Amygdala (tissue), 56 donors: ENCODE results near the gene CRAMP1.

Source experiments
- DNase-seq, 56 donors: peaks; one replicate each; lab custom pipeline; 2025; lab: John Stamatoyannopoulos, UW

Gene CRAMP1

DNA sequence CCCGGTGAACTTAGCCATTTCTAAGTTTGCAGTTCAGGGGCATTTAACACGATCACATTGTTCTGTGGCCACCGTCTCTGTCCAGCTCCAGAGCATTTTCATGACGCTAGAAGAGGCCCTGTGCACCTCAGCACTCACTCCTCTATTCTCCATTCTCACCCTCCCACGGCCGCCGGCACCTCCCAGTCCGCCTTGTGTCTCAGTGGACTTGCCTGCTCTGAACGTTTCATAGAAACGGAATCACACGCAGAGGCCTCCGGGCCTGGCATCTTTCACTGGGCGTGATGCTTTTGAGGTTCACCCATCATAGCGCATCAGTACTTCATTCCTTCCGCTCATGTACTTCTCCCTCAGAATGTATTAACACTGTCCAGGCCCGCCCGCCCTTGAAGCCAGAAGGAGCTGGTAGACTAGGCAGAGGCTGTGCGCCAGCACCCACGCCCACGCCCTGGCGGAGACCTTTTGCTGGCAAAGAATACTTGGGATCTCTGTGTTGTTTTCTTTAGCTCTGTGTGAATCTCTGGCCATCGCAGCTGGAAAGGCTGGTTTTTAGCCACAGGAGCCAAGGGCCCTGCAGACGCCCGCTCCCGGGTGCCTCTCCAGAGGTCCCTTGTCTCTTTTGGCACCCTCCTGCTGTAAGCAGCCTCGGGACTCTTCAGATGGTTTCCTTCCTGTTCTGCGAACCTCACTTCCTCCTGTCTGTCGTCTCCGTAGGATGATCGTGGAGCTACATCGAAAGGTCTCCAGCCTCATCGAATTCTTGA is 42.5 kb downstream of the CRAMP1 start:
- DNase-seq, result no peak

DNA sequence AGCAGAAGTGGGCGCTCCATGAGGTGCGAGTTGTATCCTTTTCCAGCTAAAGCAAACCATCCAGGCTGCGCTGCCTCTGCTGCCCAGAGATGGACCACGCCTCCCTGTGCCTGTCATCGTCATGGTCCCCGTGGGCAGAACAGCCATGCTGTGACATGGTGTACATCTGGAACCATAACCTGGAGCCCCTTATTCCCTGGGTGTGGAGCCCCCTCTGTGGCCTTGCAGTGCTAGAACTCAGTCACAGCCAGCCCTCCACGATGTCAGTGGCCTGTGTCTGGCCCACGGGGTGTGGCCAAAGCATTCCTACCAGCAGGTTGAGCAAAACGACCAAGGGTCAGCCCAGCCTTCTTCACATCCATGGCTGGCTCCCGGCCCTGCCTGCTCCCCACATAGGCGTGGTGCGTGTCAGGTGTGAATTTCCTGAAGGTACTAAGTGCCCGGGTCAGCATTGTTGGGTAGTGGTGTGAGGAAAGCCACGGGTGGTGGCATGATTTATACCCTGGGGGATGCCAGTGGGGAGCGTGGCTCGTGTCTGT is 43.2 kb downstream of the CRAMP1 start:
- no peak for DNase-seq

DNA sequence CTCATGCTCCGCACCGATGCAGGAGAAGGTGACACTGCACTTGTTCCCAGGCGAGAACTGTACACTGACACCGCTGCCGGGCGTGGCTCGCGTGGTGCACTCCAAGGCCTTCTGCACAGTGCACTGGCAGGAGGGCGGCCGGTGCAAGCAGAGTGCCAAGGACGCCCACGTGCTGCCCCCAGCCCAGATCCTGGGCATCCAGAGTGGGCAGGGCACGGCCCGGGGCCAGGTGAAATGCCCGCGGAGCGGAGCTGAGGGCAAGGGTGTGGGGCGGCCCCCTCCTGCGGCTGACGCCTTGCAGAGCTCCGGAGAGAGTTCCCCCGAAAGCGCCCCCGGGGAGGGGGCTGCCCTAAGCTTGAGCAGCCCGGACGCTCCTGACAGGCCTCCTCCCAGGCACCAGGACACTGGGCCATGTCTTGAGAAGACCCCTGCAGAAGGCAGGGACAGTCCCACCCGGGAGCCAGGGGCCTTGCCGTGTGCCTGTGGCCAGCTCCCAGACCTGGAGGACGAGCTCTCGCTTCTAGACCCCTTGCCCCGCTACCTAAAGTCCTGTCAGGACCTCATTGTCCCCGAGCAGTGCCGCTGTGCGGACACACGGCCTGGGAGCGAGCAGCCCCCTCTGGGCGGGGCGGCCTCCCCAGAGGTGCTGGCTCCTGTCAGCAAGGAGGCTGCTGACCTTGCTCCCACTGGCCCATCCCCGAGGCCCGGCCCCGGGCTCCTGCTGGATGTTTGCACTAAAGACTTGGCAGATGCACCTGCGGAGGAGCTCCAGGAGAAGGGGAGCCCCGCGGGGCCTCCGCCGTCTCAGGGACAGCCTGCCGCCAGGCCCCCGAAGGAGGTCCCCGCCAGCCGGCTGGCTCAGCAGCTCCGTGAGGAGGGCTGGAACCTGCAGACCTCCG is 44.0 kb downstream of the CRAMP1 start:
- DNase-seq, result no peak

DNA sequence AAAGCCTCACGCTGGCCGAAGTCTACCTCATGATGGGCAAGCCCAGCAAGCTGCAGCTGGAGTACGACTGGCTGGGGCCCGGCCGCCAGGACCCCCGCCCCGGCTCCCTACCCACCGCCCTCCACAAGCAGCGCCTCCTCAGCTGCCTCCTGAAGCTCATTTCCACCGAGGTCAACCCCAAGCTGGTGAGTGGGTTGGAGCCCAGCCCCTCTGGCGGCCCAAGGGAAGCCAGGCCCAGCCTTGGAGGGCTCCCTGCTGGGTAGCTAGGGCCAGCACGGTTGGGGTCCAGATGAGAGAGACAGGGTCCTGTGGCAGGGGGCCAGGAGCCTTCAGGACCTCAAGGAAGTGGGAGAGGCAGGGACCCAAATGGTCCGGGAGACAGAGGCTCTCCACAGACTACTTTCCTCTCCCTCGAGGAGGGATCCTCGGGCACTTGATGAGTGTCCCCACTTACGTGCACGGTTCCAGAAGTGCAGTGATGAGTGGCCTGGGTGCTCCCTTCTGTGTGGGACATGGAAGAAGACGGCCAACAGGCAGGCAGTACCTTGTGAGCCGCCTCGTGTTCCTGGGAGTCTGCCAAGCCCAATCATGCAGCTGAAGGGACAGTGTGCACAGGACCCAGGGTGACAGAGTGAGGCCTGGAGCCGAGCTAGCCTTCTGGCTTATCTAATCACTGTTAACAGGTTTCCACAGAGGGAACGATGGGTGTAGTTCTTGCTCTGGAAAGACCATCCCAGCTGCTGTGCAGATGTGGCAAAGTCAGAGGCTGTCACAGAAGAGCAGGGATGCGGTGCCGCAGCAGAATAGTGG is 44.9 kb downstream of the CRAMP1 start:
- DNase-seq, result no peak

DNA sequence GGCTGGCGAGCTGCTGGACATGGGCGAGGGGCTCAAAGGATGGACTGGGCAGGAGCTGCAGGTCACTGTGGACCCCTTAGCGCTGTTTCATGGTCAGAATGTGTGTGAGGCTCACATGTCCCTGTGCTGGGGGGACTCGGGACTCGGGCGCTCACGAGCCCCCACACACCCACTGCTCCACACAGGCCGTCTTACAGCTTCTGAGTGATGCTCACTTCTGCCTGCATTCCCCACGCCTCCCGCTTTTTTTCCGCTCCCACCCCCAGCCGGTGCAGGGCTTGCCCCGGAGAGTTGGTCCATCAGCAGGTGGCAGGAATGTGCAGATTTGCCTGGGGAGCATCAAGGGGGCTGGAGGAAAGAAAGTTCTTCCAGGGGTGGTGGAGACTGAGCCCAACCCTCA is 45.7 kb downstream of the CRAMP1 start:
- DNase-seq, result no peak

DNA sequence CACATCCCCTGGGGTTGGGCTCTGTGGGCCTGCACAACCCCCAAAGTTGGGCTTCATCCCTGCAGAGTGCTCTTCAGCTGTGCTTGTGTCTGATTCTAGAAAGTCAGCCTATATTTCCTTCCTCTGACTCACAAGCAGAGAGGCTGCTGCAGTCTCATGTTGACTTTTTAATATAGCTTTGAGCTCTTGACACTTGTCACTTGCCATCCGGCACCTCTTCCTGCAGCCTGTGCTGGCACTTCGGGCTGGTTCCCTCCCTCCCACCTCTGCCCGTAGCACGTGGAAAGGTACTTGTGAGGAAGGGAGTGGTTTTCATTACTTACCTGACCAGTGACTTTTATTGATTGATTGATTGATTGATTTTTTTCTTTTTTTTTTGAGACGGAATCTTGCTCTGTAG is 46.9 kb downstream of the CRAMP1 start:
- DNase-seq, result no peak

DNA sequence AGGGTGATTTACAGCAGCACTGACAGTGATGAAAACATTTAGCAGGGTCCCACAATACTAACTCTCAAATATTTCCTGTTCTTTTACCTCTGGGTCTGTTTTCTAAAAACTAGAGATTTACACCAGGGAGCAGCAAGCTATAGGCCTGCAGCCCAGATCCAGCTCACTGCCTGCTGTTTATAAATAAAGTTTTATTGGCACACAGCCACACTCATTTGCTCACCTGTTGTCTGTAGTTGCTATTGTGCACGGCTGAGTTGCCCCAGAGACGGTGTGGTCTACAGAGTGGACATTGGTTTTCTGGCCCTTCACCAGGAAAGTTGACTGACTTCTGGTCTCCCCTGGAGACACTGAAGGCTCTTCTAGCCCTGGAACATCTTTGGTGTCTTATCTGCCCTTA is 49.7 kb downstream of the CRAMP1 start:
- no peak for DNase-seq

DNA sequence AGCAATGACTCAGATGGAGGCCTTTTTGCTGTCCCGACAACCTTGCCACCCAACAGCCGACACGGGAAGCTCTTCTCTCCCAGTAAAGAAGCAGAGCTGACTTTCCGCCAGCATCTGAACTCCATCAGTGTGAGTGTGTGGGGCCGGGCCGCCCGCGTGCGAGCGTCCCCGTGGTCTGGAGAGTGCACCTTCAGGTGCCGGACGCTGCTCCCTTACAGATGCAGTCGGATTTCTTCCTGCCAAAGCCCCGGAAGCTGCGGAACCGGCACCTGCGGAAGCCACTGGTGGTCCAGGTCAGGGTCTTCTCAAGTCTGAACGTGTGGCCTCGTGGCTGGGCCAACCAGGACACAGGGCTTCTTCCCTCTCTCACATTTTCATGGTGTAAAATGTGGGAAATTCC is 50.4 kb downstream of the CRAMP1 start:
- DNase-seq, result no peak

DNA sequence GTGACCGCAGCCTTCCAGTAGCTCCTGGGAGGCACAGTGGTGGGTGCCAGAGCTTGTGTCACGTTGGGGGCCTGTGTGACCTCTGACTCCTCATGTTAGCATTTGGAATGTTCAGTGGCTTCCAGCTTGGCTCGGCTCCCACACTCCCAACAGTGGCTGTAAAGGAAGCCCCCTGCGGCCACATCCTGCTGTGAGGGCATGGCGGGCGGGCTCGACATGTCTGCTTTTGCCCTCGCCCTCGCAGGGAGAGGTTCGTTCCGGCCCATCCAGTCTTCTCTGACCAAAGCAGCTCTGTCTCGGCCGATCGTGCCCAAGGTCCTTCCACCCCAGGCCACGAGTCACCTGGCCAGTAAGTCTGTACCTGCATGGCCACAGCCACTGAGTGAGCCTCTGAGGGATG is 53.7 kb downstream of the CRAMP1 start:
- no peak for DNase-seq

DNA sequence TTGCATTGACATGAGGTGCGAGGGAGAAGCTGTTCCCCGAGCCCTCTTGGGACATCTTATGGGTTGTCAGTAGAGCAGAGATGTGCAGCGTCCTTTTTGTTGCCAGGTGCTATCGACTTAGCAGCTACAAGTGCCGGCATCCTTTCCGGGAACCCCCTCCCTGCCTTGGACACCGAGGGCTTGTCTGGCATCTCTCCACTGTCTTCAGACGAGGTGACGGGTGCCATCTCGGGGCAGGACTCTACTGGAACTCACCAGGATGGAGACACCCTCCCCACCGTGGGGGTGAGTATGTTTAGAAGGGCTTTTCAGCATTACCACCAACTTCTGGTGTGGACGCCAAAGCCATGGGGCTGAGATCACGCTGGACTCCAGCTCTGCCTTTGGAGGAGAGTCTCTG is 54.2 kb downstream of the CRAMP1 start:
- no peak for DNase-seq

DNA sequence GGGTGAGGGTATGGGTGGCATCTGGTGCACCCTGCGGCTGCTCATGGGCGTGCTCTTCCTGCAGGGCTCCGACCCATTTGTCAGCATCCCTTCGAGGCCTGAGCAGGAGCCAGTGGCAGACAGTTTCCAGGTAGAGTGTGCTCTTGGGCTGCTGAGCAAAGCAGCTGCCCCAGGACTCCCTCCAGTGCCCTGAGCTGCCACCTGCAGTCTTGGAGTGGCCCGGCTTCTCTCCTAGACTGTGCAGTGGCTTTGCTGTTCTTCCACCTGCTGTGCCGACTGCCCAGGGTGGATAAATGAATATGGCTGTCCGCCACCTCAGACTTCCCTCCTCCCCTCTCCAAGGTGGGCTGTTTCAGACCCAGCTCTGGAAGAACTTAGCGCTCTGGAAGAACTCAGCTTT is 55.1 kb downstream of the CRAMP1 start:
- DNase-seq, result no peak

DNA sequence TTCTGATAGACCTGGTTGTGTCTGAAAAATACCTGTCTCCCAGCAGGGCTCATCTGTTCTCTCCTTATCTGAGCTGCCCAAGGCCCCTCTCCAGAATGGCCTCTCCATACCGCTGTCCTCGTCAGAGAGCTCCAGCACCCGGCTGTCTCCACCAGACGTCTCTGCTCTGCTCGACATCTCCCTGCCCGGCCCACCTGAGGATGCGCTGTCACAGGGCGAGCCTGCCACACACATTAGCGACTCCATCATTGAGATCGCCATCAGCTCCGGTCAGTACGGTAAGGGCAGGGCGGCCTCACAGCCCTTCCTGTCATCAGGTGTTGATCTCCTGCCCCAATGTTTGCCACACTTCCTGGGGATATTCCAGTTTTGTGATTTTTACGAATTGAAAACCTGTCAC is 55.8 kb downstream of the CRAMP1 start:
- DNase-seq, result no peak

DNA sequence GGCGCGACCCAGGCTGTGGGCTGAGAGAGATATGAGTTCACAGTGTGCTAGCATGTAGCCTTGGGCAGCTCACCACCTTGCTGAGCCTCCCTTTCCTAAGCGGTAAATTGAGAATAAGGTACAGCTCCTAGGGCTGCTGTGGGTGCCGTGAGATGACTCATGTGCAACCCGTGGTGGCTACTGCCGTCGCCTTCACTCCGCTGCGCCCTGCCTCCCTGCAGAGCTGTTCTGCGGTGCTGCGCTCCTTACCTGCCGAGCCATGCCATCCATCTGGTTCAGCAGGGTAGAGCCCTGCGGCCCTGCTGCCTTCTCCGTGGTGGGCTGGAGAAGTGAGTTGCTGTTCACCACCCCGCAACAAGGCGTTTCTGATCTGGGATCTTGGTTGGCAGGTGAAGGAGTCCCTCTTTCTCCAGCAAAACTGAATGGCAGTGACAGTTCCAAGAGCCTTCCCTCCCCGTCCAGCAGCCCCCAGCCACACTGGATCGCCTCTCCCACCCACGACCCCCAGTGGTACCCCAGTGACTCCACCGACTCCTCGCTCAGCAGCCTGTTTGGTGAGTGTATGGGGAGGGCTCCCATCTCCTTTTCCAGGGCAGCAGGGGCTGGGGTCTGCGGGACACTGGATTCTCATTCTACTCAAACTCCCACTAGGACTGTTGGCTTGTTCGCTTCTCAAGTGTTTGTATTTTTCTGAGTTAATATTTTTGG is 56.6 kb downstream of the CRAMP1 start:
- no peak for DNase-seq

DNA sequence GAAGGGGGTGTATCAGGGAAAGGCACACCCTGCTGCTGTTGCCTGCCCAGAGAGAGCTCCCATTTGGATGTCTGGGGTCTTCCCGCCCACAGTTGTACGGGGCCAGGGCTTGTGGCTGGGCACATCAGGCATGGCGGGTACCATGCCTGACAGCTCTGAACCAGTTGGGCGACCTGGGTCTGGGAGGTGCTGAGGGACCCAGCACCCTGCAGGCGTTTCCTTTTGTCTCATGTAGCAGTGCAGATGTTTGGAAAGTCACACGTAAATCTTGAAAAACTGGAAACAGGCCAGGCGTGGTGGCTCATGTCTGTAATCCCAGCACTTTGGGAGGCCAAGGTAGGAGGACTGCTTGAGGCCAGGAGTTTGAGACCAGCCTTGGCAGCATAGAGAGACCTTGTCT is 57.5 kb downstream of the CRAMP1 start:
- no peak for DNase-seq

DNA sequence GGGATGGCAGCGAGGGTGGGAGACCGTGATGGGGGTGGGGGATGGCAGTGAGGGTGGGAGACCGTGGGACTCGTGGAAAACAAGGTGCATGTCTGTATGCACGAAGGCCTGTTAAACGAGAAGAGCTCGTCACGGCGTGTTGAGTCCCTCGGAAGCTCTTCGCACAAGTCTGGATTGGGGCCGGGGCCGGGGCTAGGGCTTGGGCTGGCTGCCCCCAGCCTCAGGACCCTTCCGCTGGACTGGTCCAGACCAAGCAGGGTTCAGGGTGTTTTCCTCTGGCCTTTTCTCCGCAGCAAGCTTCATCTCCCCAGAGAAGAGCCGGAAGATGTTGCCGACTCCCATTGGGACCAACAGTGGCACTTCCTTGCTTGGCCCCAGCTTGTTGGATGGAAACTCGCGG is 58.2 kb downstream of the CRAMP1 start:
- no peak for DNase-seq

DNA sequence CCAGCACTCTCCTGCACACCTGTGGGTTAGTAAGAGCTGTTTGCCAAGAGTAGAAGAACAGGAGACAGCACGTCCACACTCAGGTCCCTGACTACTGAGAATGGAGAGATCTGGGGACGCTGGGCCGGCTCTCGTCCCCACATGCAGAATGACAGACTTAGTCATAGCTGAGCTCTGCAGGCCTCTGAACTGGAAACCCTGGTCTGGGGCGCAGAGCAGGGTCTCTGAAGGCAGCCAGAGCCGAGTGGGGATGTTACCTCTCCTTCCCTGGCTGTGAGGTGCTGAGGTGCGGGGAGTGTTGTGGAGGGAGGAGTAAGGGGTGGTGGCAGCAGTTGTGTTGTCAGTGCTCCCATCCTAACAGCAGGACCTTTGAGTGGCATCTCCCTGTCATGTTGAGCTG is 58.7 kb downstream of the CRAMP1 start:
- DNase-seq, result no peak

DNA sequence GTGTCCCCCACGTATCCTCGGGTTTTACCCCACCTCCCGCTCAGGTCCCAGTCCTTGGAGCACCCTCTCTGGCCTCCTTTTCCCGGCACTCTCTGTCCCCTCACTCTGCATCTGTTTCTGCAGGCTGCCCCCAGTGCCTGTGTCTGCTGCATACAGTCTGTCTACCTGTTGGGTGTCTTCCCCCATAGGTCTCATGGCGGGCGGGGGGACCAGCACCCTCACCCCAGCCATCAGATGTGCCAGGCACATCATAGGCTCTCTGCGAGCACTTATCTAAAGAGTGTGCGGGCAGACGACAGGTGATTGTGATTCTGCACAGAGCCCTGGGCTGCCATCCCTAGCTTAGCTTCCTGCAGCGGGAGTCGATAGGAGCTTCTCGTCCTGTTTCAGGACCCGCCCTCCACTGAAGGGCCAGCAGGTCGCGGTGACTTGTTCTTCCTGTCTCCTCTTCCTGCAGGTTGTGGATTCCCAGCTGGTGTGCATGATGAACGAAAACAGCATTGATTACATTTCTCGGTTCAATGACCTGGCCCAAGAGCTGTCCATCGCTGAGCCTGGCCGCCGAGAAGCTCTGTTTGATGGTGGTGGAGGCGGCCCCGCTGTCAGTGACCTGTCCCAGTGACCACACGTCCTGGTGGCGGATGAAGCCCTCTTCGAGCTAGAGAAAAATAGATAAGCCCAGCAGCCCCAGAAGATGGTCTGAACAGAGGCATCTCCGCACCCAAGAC is 61.4 kb downstream of the CRAMP1 start:
- no peak for DNase-seq

DNA sequence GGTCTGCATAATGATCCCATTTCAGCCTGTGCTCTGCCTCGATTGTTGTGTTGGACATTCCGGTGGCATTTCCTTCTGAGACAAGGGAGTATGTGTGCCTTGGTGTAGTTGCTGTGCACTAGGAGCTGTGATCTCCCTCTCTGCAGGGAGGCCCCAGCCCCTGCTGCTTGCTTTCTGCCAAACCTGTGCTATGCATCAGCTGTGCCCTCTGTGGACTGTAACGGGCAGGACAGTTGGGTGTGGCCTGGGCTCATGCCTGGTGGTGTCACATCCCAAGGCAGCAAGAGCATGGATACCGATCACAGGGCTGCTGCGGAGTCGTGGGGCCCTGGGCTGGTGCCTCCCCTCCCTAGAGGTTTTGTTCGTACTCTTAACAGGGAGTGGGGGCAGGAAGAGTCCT is 62.1 kb downstream of the CRAMP1 start:
- no peak for DNase-seq
